TTC549 (cell line): ENCODE results near the gene INHA.

Experiments used
- FAIRE-seq: peaks from 2 replicates; lab custom pipeline; 2012; peaks lifted over from hg19 to GRCh38; lab: Jason Lieb, UNC

Gene INHA

DNA sequence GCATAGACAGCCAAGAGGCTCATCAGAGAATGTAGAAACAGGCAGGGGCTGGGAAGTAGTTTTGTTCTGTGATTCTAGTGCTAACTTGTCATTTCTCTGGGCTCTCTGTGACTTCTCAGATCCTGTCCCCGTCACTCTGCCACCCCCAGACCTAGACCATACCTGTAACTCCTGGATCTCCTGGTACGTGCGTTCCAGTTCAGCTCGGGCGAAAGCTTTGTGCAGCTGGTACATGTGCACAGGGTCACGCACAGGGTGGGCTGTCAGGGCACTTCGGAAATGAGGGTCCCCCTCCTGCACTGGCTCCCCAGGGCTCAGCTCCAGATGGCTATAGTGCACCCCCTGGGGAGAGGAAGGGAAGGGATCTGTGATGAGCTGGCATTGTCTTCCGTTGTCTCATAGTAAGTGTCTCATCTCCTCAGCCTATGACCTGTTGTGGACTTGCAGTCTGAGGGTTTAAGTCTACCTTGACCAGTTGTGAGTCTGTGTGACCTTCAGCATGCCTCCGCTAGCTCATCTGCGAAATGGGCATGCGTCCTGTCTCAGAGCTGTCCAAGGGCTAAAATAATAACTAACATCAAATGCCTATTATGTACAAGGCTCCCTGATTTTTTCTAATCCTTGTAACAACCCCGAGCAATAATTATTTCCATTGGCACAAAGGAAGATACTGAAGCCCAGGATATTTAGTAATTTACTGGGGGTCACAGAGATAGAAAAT is 31.2 kb upstream of the INHA start:
- no peak for FAIRE-seq

DNA sequence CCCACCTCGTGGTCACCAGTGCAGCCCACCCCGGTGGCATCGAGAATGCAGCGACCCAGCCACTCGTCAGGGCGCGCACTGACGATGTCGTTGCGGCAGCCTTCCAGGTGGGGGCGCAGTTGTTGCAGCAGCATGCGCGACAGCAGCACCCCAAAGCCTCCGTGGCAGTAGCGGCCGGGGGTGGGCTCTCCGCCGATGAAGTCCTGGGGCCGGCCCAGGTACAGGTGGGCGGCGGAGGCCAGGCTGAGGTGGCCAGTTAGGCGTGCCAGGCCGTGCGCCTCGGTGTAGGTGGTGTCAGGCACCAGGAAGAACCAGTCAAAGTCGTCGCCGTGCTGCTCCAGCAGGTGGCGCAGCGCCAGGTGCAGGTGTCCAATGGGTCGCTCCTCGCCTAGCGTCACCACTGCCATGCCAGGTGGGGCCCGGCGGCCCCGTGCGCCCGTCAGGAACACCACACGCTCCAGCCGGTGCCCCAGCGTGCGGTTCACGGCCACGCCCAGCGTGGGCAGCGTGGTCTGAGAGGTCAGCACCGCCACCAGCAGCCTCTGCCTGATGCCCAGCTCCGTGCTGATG is 30.4 kb upstream of the INHA start:
- FAIRE-seq: no peak

DNA sequence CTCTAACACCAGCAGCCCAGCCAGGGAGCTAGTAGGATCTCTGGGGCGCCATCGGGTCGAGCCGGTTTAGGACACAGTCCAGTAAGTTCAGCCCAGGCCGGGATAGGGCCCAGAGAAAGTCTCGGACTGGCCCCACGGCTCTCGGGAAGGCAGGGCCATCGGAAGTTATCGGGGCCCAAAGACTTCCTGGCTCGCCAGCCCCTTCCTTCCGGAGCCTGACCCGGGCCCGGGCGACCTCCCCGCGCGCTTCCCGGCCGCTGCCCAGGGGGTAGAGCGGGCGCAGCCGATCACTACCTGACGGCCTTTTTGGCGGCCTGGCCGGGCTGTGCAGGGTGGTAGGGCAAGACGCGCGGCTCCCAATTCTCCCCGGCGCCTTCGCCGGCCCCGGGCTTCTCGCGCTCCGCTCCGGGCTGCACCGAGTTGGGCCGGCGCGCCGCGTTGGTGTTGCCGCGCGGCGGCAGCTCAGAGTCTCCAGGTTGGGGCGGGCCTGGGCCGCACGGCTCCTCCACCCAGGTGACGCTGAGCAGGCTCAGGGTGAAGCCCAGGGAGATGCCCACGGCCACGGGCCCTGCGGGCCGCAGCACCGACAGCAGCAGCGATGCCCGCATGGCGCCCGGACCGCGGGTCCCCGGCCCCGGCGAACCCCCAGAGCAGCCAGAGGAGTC is 29.0 kb upstream of the INHA start:
- no peak for FAIRE-seq

DNA sequence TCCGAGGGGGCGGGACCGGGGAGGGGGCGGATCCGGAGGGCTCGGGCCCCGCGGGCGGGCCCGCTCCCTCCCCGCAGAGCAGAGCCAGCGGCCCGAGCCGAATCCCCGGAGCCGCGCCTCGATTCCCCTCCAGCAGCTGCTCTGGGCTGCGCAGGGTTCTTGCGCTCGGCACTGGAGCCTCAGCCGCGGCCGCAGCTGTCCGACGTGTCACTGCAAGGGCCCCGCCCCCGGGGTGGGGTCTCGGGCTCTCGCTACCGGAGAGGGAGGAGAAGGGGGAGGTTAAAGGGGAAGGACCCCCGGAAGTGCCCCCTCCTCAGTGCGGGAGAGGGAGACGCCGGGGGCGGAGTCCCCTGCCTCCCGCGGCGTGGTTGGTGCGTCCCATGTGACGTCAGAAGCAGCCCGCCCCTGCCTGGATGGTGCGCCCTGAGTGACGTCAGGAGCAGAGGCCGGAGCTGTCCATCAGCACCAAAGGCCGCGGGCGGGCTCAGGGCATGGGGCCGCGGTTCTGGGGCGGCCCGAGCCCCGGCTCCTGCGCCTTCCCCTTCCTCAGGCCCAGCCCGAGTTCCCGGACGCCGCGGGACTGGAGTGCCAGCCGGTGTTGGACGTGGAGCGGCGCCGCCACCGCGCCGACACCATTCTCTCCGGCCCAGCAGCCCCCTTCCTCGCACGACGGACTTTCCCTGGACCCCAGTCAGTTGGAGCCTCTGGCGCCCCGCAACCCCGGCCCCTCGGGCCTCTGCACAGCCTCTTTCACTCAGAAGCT is 28.3 kb upstream of the INHA start, which contains the start of the genes CHPF and TMEM198:
Gene CHPF (minus strand): TSS at position 214 of the 763 bp plus-strand sequence. CDS start 271 bp downstream, outside the sequence.
Gene TMEM198 (plus strand): TSS at position 433 of the 763 bp plus-strand sequence. CDS start 700 bp downstream, outside the sequence.
- FAIRE-seq: peak; percentile 92

DNA sequence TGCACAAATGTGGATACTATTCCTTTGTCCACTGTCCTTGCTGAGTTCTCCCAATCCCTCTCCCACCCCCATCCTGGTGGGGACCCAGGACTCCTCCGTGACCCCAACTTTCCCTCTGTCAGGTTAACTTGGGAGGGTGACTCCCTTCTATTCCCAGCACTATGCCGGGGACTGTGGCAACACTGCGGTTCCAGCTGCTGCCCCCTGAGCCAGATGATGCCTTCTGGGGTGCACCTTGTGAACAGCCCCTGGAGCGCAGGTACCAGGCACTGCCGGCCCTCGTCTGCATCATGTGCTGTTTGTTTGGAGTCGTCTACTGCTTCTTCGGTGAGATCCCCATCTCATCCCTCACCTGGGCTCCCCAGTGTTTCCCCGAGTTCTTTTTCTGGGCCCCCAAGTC is 27.5 kb upstream of the INHA start:
- no peak for FAIRE-seq

DNA sequence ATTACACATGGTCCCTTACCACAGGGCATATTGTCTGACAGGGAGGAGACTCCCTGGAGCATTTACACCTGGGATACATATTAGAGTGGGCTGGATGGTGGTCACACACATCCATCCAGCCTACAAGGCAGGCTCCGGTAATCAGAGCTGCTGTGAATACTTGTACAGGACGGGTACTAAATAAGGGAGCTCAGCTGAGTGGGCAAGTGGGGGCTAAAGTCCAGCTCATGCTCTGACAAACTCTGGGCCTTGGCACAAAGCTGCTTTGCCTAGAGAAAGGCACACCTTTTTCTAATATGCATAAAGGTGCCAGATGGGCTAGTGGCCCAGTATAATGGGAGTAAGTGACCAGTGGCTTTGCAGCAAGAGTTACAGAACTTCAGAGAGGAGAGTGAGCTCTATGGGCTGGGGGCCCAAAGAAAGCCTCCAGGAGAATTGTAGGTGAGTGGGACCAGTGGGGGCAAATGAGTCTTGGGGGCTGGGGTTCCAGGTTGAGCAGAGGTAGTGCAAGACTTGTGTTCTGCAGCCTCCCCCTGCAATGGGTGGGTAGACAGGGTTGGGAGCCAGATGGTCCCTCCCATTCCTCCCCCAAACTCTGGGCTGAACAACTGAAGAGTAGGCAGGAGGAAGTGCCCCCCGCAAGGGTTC is 26.7 kb upstream of the INHA start:
- no peak for FAIRE-seq

DNA sequence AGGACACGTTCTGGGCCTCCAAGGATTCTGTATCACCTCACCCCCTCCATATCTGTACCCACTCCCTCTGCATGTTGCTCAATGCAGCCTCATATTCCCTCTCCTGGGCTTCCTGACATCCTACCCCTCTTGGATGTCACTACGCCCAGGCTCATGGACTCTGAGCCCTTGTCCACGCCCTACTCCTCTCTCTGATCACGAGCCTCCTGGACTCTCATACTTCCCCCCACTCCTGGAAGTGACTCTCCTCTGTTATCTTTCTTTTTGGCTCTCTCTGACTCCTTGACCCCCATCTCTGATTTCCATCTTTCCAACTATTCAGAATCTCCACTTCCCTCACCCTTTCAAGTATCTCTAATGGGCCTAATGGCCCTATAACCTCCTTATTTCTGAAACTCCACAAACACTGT is 26.2 kb upstream of the INHA start:
- no peak for FAIRE-seq

DNA sequence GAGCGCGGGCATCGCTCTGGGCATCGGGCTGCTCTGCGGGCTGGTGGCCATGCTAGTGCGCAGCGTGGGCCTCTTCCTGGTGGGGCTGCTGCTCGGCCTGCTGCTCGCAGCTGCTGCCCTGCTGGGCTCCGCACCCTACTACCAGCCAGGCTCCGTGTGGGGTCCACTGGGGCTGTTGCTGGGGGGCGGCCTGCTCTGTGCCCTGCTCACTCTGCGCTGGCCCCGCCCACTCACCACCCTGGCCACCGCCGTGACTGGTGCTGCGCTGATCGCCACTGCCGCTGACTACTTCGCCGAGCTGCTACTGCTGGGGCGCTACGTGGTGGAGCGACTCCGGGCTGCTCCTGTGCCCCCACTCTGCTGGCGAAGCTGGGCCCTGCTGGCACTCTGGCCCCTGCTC is 24.5 kb upstream of the INHA start:
- FAIRE-seq: no peak

DNA sequence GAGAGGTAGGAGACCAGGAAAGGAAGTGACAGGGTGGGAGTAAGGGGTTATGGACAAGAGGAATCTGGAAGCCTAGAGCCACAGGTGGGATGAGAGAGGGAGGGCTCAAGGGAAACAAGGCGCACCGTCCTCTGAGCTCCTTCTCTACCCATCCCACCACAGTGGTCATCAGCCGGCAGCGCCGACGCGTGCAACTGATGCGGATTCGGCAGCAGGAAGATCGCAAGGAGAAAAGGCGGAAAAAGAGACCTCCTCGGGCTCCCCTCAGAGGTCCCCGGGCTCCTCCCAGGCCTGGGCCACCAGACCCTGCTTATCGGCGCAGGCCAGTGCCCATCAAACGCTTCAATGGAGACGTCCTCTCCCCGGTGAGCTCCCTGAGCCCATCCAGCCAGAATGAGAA is 23.1 kb upstream of the INHA start:
- FAIRE-seq: no peak

DNA sequence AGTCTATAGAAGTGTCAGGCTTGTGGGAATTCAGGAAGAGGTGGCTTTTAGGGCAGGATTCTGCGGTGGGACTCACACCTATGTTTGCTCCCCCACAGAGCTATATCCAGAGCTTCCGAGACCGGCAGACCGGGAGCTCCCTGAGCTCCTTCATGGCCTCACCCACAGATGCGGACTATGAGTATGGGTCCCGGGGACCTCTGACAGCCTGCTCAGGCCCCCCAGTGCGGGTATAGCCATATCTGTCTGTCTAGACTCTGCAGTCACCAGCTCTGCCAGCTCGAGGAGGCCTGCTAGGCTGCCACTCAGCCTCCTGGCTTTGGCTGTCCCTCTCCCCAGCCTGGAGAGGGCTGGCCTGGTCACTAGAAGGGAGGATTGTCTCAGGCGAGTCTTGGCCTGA is 22.5 kb upstream of the INHA start:
- no peak for FAIRE-seq

DNA sequence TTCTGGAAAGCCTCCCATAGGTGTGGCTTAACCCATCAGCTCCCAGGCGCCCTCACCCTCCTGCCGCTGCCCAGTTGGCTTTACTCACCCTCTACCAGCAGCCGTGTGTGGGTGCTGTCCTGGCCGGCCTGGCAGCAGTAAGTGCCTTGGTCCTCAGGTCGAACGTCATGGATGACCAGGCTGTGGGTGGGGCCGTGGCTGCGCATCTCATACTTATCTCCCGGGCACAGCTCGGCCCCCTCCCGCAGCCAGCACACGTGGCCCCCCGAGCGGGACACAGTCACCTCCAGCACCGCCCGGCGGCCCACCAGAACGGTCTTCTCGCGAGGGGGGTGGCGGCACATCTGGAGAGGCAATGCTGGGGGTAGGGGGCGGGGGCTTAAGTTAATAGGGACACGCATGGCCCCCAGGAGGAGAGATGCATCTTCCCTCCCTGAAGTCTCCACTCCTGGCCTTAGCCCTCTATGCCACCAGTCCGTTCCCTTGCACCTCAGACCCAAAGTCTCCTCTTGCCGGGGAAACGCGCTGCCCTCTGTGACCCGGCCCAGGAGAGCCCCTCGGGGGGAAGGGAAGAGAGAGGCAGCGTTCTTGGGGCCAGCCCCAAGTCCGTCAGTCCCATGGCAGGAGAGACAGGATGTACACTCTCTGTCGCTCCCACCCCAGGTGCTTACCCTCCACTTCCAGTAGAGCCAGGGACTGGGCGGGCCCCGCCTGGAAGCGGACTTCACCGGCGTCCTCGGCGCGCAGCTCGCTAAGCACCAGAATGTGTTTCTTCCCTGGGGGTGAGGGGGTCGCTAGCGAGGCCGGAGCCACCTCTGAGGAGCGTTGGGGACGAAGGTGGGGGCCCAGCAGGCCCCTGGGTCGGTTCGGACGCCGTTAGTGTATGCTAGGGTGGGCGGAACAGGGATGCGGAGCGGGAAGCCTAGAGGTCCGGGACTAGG is 20.4 kb upstream of the INHA start:
- FAIRE-seq: no peak

DNA sequence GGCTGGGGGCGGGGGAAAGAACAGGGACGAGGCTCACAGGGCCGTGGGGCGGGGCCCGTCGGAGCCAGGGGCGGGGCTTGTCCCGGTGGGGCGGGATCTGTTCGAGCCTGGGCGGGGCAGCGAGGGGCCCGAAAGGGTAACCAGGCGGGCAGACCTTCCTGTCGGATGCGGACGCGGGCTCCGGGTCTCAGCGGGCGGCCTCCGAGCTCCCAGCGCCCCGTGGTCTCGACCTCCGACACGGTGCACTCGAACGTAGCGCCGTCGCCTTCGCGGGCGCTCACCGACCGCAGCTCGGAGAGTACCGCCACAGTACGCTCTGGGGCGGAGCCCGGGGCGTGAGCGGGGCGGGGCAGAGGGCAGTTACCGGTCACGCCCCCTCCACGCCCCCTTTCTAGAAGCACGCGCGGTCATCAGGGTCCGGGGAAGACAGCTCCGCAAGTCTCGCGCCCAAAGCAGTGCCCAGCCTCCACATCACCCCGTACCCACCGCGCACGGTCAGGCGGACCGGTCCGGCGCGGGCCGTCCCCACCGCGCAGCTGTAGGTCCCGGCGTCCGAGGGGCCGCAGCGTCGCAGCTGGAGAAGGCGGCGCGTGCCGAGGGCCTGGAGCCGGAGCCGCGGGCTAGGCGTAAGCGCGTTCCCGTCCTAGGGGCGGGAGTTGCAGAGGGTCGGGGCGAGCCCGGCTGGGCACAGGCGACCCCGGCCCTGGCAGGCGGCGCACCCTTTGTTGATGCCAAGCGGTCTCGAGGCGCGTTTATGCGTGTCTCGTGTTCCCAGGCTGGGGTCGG is 19.5 kb upstream of the INHA start:
- FAIRE-seq: no peak

DNA sequence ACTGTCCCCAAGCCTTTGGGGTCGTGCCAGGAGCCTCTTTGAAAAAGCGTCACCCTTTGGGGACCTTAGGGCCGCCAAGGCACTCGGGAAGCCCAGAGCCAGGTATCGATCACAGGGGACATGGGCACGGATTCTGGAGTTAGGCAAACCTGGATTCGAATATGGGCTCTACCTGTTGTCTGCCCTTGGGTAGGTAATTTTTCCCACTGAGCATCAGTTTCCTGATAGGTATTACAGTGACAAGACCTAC is 19.0 kb upstream of the INHA start:
- FAIRE-seq: no peak

DNA sequence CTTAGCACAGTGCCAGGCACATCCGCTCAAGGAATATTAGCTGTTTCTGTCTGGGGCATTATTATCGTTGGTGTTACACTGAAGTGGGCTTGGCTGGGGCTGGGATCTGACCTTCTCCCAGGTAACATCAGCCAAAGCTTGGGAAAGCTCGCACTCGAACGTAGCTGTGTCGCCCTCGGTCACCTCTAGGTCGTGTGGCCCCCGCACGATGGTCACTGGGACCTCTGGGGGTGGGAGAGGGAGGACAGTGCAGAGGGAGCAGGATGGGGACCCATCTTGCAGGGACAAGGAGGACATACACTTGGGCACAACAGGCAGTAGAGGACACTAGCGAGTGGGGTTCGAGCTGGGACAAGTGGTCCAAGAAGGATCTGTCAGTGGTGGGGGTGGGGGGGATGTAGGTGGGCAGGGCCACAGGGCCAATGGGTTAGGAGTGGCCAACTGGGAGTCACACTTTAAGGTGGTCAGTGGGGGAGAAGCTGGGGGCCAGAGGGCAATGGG is 18.6 kb upstream of the INHA start:
- FAIRE-seq: no peak

DNA sequence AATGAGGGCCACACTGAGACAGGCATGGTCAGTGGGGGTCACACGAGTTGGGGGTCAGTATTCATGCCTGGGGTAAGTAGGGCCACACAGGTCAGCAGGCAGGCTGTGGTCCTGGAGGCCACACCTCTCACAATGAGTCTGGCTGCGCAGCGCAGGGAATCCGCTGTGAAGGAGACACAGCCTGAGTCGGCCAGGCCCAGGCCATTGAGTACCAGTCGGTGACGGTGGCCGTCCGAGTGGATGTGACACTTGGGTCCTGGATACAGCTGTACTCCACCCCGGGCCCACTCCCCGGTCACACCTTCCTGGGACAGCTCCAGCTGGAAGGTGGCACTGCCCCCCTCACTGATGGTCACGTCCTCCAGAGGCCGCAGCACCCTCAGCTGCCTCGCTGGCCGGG is 17.8 kb upstream of the INHA start:
- no peak for FAIRE-seq

DNA sequence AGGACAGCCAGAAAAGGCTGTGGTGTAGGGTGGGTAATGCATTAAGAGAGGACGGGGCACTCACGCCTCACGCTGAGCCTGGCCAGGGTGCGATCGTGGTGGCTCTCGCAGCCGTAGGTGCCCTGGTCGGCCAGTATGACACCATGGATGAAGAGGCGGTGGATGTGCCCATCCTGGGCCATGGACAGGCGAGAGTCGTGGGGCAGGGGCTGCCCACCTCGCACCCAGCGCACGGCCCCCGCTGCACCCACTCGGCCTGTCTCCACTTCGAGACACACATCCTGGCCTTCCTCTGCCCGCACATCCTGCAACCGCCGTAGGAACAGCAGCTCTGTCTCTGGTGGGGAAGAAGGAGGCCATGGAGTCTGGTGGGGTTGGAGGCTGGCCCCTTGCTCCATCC is 16.2 kb upstream of the INHA start:
- FAIRE-seq: no peak

DNA sequence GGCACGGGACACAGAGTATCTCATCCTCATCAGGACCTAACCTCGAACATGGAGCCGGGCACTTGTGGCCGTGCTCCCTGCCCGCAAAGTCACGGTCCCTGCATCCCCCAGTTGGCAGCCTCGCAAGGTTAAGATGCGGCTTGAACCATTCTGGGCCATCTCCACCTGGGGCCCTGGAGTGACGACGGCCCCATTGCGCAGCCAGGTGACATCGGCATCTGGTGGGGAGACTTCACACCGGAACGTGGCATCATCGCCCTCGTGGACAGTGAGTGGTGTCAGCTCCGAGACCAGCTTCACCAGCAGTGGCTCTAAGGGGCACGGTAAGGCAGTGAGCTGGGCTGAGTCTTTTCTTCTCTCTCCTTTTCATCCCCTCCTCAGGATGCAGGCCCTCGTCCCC is 15.7 kb upstream of the INHA start:
- FAIRE-seq: no peak

DNA sequence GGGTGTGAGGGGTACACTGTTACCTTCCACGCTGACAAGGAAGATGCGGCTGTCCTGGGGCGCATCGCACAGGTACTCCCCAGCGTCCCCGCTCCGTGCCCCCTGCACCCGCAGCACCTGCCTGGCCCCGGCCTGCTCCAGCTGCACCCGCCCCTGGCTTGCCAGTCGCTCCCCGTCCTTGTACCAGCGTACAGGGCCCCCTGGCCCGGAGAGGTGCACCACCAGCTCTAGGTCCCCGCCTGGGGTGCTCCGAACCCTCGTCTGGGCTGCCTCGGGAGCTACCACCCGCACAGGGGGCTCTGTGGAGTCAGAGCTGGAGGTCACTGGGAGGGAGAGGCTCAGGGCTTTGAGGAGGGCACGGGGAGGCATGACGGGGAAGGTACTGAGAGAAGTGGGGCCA is 14.8 kb upstream of the INHA start:
- no peak for FAIRE-seq

DNA sequence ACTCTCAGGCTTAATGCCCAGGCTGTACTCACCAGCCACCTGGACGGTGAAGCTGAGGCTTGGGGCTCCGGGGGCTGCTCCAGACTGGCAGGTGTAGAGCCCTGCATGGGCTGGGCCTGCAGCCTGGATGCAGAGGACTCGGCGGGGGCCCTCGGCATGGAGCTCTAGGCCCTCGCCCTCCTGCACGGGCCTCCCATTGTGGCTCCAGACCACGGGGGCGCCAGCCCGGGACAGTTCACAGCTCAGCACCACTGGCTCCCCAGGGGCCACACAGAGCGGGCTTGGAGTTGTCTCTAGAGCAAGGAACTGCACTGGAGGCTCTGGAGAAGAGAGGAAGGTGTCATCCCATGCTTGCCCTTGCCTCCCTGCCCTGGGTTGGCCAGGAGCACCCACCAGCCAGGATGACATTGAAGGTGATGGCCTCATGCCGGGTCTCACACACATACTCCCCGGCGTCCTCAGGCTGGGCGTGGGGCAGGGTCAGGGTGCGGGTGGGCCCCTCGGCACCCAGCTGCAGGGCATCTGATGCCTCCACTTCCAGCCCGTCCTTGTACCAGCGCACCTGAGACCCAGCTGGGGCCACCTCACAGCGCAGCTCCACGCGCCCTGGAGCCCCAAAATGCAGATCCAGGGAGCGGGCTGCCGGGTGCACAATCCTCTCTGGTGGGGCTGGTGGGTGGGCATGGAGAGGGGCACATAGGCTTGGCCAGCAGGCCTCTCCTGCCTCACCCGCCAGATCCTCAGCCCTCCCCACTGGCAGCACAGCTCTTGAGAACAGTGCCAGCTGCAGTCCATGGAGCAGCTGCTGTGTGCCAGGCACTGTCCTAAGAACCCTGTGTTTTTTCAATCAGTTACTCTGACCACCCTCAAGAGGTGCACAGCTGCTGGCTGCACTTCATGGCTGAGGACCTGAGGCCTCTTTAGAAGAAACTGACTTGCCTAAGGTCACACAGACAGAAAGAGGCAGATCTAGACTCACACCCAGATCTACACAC is 14.0 kb upstream of the INHA start:
- FAIRE-seq: no peak
